Liver (tissue), 3 donors: ENCODE data around the gene TEX55.

ENCODE experiments used
- FOXA1 ChIP-seq: IDR thresholded peaks from 2 replicates; pipeline ENCODE4 v1.6.1; 2016; ENCODE audit warnings: antibody characterized with exemption
- GABPA ChIP-seq, 2 donors: IDR thresholded peaks in 1 of 2; conservative IDR thresholded peaks in 1 of 2; 2 replicates each; pipeline ENCODE4 v1.6.1; 2016; ENCODE audit warnings: antibody characterized with exemption in 2 of 2, mild to moderate bottlenecking in 1 of 2, moderate library complexity in 1 of 2
- REST ChIP-seq: IDR thresholded peaks from 2 replicates; pipeline ENCODE4 v1.6.1; 2016; ENCODE audit warnings: antibody characterized with exemption, mild to moderate bottlenecking
- YY1 ChIP-seq: IDR thresholded peaks from 2 replicates; pipeline ENCODE4 v1.6.1; 2016; ENCODE audit warnings: antibody characterized with exemption, mild to moderate bottlenecking
- TF ChIP-seq, protein P1 (sequence below): fragments of 150-350 bp; IDR thresholded peaks from 2 replicates; pipeline ENCODE4 v1.5.1; 2017; ENCODE audit warnings: improper control_type of control experiment, low read depth, low read length; ENCODE audit not compliant: missing input control
- TF ChIP-seq, protein P2 (sequence below): IDR thresholded peaks from 2 replicates; pipeline ENCODE4 v1.6.1; 2016; ENCODE audit warnings: antibody characterized with exemption
- TF ChIP-seq, protein P3 (sequence below): IDR thresholded peaks from 2 replicates; pipeline ENCODE4 v1.6.1; 2016; ENCODE audit warnings: antibody characterized with exemption
- TF ChIP-seq, protein P4 (sequence below): IDR thresholded peaks from 2 replicates; pipeline ENCODE4 v1.6.1; 2016; ENCODE audit warnings: antibody characterized with exemption
- donor health status: healthy.
- donor health status: healthy.

GRCh38 chr3:119195151-119195476, 49.1 kb downstream of the TEX55 start:
- TF ChIP-seq, protein P1, sequence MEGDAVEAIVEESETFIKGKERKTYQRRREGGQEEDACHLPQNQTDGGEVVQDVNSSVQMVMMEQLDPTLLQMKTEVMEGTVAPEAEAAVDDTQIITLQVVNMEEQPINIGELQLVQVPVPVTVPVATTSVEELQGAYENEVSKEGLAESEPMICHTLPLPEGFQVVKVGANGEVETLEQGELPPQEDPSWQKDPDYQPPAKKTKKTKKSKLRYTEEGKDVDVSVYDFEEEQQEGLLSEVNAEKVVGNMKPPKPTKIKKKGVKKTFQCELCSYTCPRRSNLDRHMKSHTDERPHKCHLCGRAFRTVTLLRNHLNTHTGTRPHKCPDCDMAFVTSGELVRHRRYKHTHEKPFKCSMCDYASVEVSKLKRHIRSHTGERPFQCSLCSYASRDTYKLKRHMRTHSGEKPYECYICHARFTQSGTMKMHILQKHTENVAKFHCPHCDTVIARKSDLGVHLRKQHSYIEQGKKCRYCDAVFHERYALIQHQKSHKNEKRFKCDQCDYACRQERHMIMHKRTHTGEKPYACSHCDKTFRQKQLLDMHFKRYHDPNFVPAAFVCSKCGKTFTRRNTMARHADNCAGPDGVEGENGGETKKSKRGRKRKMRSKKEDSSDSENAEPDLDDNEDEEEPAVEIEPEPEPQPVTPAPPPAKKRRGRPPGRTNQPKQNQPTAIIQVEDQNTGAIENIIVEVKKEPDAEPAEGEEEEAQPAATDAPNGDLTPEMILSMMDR: no peak
- TF ChIP-seq, protein P2, sequence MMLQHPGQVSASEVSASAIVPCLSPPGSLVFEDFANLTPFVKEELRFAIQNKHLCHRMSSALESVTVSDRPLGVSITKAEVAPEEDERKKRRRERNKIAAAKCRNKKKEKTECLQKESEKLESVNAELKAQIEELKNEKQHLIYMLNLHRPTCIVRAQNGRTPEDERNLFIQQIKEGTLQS: no peak
- TF ChIP-seq YY1: no peak
- no peak for TF ChIP-seq FOXA1
- no peak for TF ChIP-seq GABPA (IDR thresholded peaks at IDR 0.05 in 1 of 2, conservative IDR thresholded peaks at IDR 0.05 in 1 of 2)
- TF ChIP-seq, protein P3, sequence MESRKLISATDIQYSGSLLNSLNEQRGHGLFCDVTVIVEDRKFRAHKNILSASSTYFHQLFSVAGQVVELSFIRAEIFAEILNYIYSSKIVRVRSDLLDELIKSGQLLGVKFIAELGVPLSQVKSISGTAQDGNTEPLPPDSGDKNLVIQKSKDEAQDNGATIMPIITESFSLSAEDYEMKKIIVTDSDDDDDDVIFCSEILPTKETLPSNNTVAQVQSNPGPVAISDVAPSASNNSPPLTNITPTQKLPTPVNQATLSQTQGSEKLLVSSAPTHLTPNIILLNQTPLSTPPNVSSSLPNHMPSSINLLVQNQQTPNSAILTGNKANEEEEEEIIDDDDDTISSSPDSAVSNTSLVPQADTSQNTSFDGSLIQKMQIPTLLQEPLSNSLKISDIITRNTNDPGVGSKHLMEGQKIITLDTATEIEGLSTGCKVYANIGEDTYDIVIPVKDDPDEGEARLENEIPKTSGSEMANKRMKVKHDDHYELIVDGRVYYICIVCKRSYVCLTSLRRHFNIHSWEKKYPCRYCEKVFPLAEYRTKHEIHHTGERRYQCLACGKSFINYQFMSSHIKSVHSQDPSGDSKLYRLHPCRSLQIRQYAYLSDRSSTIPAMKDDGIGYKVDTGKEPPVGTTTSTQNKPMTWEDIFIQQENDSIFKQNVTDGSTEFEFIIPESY: no peak
- TF ChIP-seq, protein P4, sequence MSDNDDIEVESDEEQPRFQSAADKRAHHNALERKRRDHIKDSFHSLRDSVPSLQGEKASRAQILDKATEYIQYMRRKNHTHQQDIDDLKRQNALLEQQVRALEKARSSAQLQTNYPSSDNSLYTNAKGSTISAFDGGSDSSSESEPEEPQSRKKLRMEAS: no peak
- TF ChIP-seq REST: no peak
